ENCODE data around the gene PLXDC1. TPM values are rescaled to one million over a fixed set of nuclear protein-coding genes. Genes with fewer than 3 reads are reported as not detected.

Gene PLXDC1
- total and polyA plus RNA-seq, 4 donors = 1.7 to 39.1 (median 4.8) TPM

GRCh38 chr17:39105705-39106104, 45.7 kb downstream of the PLXDC1 start:
- no peak overlapping the region for H3K27ac ChIP-seq (ENCODE audit: low read depth in 1 of 2, low read length in 2 of 2)
- H3K9me3 ChIP-seq (ENCODE audit: control insufficient read depth, low read length) = no peaks in the 10 kb centered on the region
- no peak overlapping the region for H3K4me3 ChIP-seq (ENCODE audit: low read length in 2 of 2)
- ATAC-seq (ENCODE audit: low FRiP score) (no peak), DNase-seq (no peak)
- WGBS, 2 donors = 79 to 90% methylated on average over 9 of the region's 9 CpGs
- no peaks in the 10 kb centered on the region for H3K4me1 ChIP-seq (ENCODE audit: control insufficient read depth in 1 of 2, insufficient read depth in 2 of 2, low read length in 2 of 2)
- intact Hi-C loops (cut with DNase I) = loop anchor here in 1 of 2 donors (10.0 kb wide), 1 partner anchor 91 kb away; no protein-coding TSS in a partner anchor
- H3K36me3 ChIP-seq (ENCODE audit: control insufficient read depth in 1 of 2, insufficient read depth in 2 of 2, low read length in 1 of 2) = no peaks in the 10 kb centered on the region
- no peaks in the 10 kb centered on the region for H3K27me3 ChIP-seq (ENCODE audit: control insufficient read depth in 1 of 2, insufficient read depth in 2 of 2, low read length in 1 of 2)

- Histone ChIP-seq H3K9me3 (ENCODE audit: control insufficient read depth, low read length) (no peaks in the 10 kb centered on the region), H3K27me3 (ENCODE audit: control insufficient read depth in 1 of 2, insufficient read depth in 2 of 2, low read length in 1 of 2) (no peaks in the 10 kb centered on the region), H3K4me1 (ENCODE audit: control insufficient read depth in 1 of 2, insufficient read depth in 2 of 2, low read length in 2 of 2) (no peaks in the 10 kb centered on the region), H3K27ac (ENCODE audit: low read depth in 1 of 2, low read length in 2 of 2) (no peak overlapping the region), H3K4me3 (ENCODE audit: low read length in 2 of 2) (no peak overlapping the region), H3K36me3 (ENCODE audit: control insufficient read depth in 1 of 2, insufficient read depth in 2 of 2, low read length in 1 of 2) (no peaks in the 10 kb centered on the region)
- intact Hi-C loops (cut with DNase I) = loop anchor here in 1 of 2 donors (10.0 kb wide), 1 partner anchor 90 kb away; no protein-coding TSS in a partner anchor
- ATAC-seq (ENCODE audit: low FRiP score) = no peak
- 89 to 94% methylated on average over 8 of the region's 8 CpGs for whole genome bisulfite sequencing, 2 donors
- DNase-seq = no peak
Measured at GRCh38 chr17:39104657-39105056, 46.8 kb downstream of the PLXDC1 start.

GRCh38 chr17:39104046-39104445, 47.4 kb downstream of the PLXDC1 start:
- WGBS, 2 donors = 81 to 83% methylated on average over 5 of the region's 5 CpGs
- Histone ChIP-seq H3K27me3 (ENCODE audit: control insufficient read depth in 1 of 2, insufficient read depth in 2 of 2, low read length in 1 of 2) (no peaks in the 10 kb centered on the region), H3K27ac (ENCODE audit: low read depth in 1 of 2, low read length in 2 of 2) (no peak overlapping the region), H3K9me3 (ENCODE audit: control insufficient read depth, low read length) (no peaks in the 10 kb centered on the region), H3K4me1 (ENCODE audit: control insufficient read depth in 1 of 2, insufficient read depth in 2 of 2, low read length in 2 of 2) (no peaks in the 10 kb centered on the region), H3K36me3 (ENCODE audit: control insufficient read depth in 1 of 2, insufficient read depth in 2 of 2, low read length in 1 of 2) (no peaks in the 10 kb centered on the region), H3K4me3 (ENCODE audit: low read length in 2 of 2) (no peak overlapping the region)
- DNase-seq (no peak), ATAC-seq (ENCODE audit: low FRiP score) (no peak)
- intact Hi-C loops (cut with DNase I) = loop anchor here in 1 of 2 donors (10.0 kb wide), 1 partner anchor 89 kb away; no protein-coding TSS in a partner anchor

- ATAC-seq (ENCODE audit: low FRiP score) = no peak
- WGBS, 2 donors = 95 to 96% methylated on average over 12 of the region's 12 CpGs
- intact Hi-C loops (cut with DNase I) = loop anchor here in 1 of 2 donors (10.0 kb wide), 1 partner anchor 86 kb away; no protein-coding TSS in a partner anchor
- H3K9me3 ChIP-seq (ENCODE audit: control insufficient read depth, low read length) = no peaks in the 10 kb centered on the region
- no peak for DNase-seq
- no peaks in the 10 kb centered on the region for H3K36me3 ChIP-seq (ENCODE audit: control insufficient read depth in 1 of 2, insufficient read depth in 2 of 2, low read length in 1 of 2)
- no peaks in the 10 kb centered on the region for H3K27me3 ChIP-seq (ENCODE audit: control insufficient read depth in 1 of 2, insufficient read depth in 2 of 2, low read length in 1 of 2)
- H3K4me3 ChIP-seq (ENCODE audit: low read length in 2 of 2) = no peak overlapping the region
- no peak overlapping the region for H3K27ac ChIP-seq (ENCODE audit: low read depth in 1 of 2, low read length in 2 of 2)
- H3K4me1 ChIP-seq (ENCODE audit: control insufficient read depth in 1 of 2, insufficient read depth in 2 of 2, low read length in 2 of 2) = no peaks in the 10 kb centered on the region
Measured at GRCh38 chr17:39101091-39101490, 50.3 kb downstream of the PLXDC1 start.

- H3K9me3 ChIP-seq (ENCODE audit: control insufficient read depth, low read length) = no peaks in the 10 kb centered on the region
- ATAC-seq (ENCODE audit: low FRiP score) (no peak), DNase-seq (no peak)
- no peak overlapping the region for H3K4me3 ChIP-seq (ENCODE audit: low read length in 2 of 2)
- WGBS, 2 donors = 95 to 96% methylated on average over 9 of the region's 9 CpGs
- intact Hi-C loops (cut with DNase I) = loop anchor here in 1 of 2 donors (10.0 kb wide), 1 partner anchor 86 kb away; no protein-coding TSS in a partner anchor
- H3K27ac ChIP-seq (ENCODE audit: low read depth in 1 of 2, low read length in 2 of 2) = no peak overlapping the region
- no peaks in the 10 kb centered on the region for H3K4me1 ChIP-seq (ENCODE audit: control insufficient read depth in 1 of 2, insufficient read depth in 2 of 2, low read length in 2 of 2)
- H3K27me3 ChIP-seq (ENCODE audit: control insufficient read depth in 1 of 2, insufficient read depth in 2 of 2, low read length in 1 of 2) = no peaks in the 10 kb centered on the region
- no peaks in the 10 kb centered on the region for H3K36me3 ChIP-seq (ENCODE audit: control insufficient read depth in 1 of 2, insufficient read depth in 2 of 2, low read length in 1 of 2)
Measured at GRCh38 chr17:39100530-39100929, 50.9 kb downstream of the PLXDC1 start.

- no peaks in the 10 kb centered on the region for H3K9me3 ChIP-seq (ENCODE audit: control insufficient read depth, low read length)
- DNase-seq (no peak), ATAC-seq (ENCODE audit: low FRiP score) (no peak)
- no peak overlapping the region for H3K4me3 ChIP-seq (ENCODE audit: low read length in 2 of 2)
- intact Hi-C loops (cut with DNase I) = loop anchor here in 1 of 2 donors (10.0 kb wide), 1 partner anchor 85 kb away; no protein-coding TSS in a partner anchor
- no peaks in the 10 kb centered on the region for H3K36me3 ChIP-seq (ENCODE audit: control insufficient read depth in 1 of 2, insufficient read depth in 2 of 2, low read length in 1 of 2)
- no peaks in the 10 kb centered on the region for H3K4me1 ChIP-seq (ENCODE audit: control insufficient read depth in 1 of 2, insufficient read depth in 2 of 2, low read length in 2 of 2)
- no peaks in the 10 kb centered on the region for H3K27me3 ChIP-seq (ENCODE audit: control insufficient read depth in 1 of 2, insufficient read depth in 2 of 2, low read length in 1 of 2)
- WGBS, 2 donors = 33 to 36% methylated on average over 9 of the region's 9 CpGs
- no peak overlapping the region for H3K27ac ChIP-seq (ENCODE audit: low read depth in 1 of 2, low read length in 2 of 2)
Measured at GRCh38 chr17:39099663-39100286, 51.7 kb downstream of the PLXDC1 start.

- ATAC-seq (ENCODE audit: low FRiP score) (no peak), DNase-seq (no peak)
- Histone ChIP-seq H3K4me1 (ENCODE audit: control insufficient read depth in 1 of 2, insufficient read depth in 2 of 2, low read length in 2 of 2) (no peaks in the 10 kb centered on the region), H3K9me3 (ENCODE audit: control insufficient read depth, low read length) (no peaks in the 10 kb centered on the region), H3K4me3 (ENCODE audit: low read length in 2 of 2) (no peak overlapping the region), H3K27me3 (ENCODE audit: control insufficient read depth in 1 of 2, insufficient read depth in 2 of 2, low read length in 1 of 2) (no peaks in the 10 kb centered on the region), H3K36me3 (ENCODE audit: control insufficient read depth in 1 of 2, insufficient read depth in 2 of 2, low read length in 1 of 2) (no peaks in the 10 kb centered on the region), H3K27ac (ENCODE audit: low read depth in 1 of 2, low read length in 2 of 2) (no peak overlapping the region)
- WGBS, 2 donors = 65 to 75% methylated on average over 13 of the region's 13 CpGs
- intact Hi-C loops (cut with DNase I) = no loop called here
Measured at GRCh38 chr17:39098588-39098987, 52.8 kb downstream of the PLXDC1 start.

GRCh38 chr17:39097537-39097936, 53.9 kb downstream of the PLXDC1 start:
- Histone ChIP-seq H3K9me3 (ENCODE audit: control insufficient read depth, low read length) (no peaks in the 10 kb centered on the region), H3K4me1 (ENCODE audit: control insufficient read depth in 1 of 2, insufficient read depth in 2 of 2, low read length in 2 of 2) (no peaks in the 10 kb centered on the region), H3K27me3 (ENCODE audit: control insufficient read depth in 1 of 2, insufficient read depth in 2 of 2, low read length in 1 of 2) (no peaks in the 10 kb centered on the region), H3K27ac (ENCODE audit: low read depth in 1 of 2, low read length in 2 of 2) (no peak overlapping the region), H3K4me3 (ENCODE audit: low read length in 2 of 2) (no peak overlapping the region), H3K36me3 (ENCODE audit: control insufficient read depth in 1 of 2, insufficient read depth in 2 of 2, low read length in 1 of 2) (no peaks in the 10 kb centered on the region)
- 92 to 94% methylated on average over 7 of the region's 7 CpGs for whole genome bisulfite sequencing, 2 donors
- intact Hi-C loops (cut with DNase I) = no loop called here
- no peak for DNase-seq
- no peak for ATAC-seq (ENCODE audit: low FRiP score)

GRCh38 chr17:39097150-39097519, 54.3 kb downstream of the PLXDC1 start:
- Histone ChIP-seq H3K4me3 (ENCODE audit: low read length in 2 of 2) (no peak overlapping the region), H3K36me3 (ENCODE audit: control insufficient read depth in 1 of 2, insufficient read depth in 2 of 2, low read length in 1 of 2) (no peaks in the 10 kb centered on the region), H3K9me3 (ENCODE audit: control insufficient read depth, low read length) (no peaks in the 10 kb centered on the region), H3K27me3 (ENCODE audit: control insufficient read depth in 1 of 2, insufficient read depth in 2 of 2, low read length in 1 of 2) (no peaks in the 10 kb centered on the region), H3K4me1 (ENCODE audit: control insufficient read depth in 1 of 2, insufficient read depth in 2 of 2, low read length in 2 of 2) (no peaks in the 10 kb centered on the region), H3K27ac (ENCODE audit: low read depth in 1 of 2, low read length in 2 of 2) (no peak overlapping the region)
- intact Hi-C loops (cut with DNase I) = no loop called here
- WGBS, 2 donors = 94 to 100% methylated on average over 2 of the region's 2 CpGs
- DNase-seq = no peak
- ATAC-seq (ENCODE audit: low FRiP score) = no peak

Data from aorta (tissue), 5 donors.